ENCODE measurements around the gene SIMC1.

SIMC1 gene

GRCh38 chr5:176365351-176366231 is 127.4 kb downstream of the SIMC1 start, which contains the start of gene ARL10:
Gene ARL10 (plus strand): TSS chr5:176365487. CDS start chr5:176365564, 77 bp downstream.
- DNase-seq, result no peak

DNA sequence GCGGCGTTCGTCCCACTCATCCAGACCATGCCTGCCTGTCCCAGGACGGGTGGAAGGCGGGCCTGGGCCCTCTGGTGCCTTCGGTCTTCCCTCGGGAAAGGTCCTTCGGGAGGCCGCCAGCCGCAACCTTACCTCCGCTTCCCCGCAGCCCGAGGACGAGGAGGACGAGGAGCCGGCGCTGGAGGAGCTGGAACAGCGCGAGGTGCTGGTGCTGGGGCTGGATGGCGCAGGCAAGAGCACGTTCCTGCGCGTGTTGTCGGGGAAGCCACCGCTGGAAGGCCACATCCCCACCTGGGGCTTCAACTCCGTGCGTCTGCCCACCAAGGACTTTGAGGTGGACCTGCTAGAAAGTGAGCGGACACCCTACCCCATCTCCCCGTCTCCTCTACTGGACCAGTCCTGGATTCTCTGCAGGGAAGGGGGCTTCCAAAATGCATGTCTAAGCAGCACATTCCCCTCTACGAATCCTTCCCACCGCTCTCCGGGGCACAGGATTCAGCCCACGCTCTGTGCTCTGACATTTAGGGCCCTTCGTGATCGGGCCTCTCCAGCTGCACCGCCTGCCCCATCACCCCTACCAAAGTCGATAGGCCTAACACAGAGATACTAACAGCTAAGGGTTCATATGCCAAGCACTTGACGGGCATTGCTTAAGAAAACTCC is 128.1 kb downstream of the SIMC1 start:
- DNase-seq, result no peak

GRCh38 chr5:176368726-176369125 is 130.5 kb downstream of the SIMC1 start:
- no peak for DNase-seq

- DNase-seq, result no peak
Observed at GRCh38 chr5:176369934-176370711, 131.9 kb downstream of the SIMC1 start.

- DNase-seq, result peak; percentile 34 to 41
Observed at GRCh38 chr5:176371621-176372539, 133.7 kb downstream of the SIMC1 start.

GRCh38 chr5:176373100-176373818 is 135.0 kb downstream of the SIMC1 start:
- DNase-seq, result no peak

DNA sequence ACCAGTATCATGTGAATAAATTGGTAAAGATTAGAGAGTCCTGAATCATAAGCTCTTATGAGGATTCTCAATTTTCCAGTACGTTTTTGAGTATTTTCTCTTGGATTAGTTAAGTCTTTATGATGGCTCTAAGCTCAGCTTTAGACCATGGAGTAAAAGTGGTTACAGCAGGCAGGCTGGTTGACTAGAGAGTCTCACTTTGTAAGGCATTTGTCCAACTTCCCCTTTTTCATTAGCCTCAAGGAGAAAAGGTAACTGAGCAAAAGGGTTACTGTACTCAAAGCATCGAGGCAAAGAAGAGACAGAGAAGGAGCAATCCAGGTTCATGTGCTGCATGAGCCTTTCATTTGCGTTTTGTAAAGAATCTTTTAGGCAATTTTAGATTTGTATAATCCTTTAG is 141.7 kb downstream of the SIMC1 start:
- DNase-seq, result peak; percentile 32 to 54

DNA sequence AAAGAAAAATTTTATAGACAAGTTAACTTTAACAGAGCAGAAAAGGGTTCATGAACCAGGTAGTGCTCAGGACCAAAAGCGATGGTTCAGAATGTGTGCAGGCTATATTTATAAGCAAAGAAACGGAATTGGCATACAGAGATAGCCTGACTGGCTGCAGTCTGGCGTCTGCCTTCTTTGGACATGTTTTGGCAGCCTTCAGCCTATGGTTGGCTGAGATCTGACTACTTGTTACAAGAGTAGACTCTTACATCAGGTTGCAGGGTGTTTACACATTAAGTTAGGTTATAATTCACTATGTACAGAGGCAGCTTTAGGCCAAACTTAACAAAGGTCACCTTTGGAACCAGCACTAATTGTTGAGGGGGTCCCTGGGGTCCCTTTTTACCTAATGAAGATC is 143.2 kb downstream of the SIMC1 start:
- DNase-seq, result no peak

DNA sequence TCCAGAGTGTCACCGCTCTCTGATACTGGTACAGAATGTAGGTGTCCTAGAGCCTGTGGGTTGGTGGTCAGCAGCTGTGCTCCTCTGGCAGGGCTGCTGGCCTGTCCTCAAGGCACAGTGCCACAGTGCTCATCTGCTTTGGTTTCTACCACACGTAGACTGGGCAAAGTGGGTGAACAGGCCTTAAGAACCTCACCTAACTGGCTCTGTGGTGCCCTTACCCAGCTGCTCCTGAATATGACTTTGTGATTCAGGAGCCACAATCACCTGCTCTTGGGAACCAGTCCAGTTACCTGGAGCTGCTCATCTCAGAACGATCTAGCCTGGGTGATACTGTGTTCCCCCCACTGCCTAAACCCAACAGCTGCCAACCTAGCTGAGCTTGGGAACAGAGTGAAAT is 143.8 kb downstream of the SIMC1 start:
- no peak for DNase-seq

- no peak for DNase-seq
Observed at GRCh38 chr5:176382721-176383120, 144.5 kb downstream of the SIMC1 start.

DNA sequence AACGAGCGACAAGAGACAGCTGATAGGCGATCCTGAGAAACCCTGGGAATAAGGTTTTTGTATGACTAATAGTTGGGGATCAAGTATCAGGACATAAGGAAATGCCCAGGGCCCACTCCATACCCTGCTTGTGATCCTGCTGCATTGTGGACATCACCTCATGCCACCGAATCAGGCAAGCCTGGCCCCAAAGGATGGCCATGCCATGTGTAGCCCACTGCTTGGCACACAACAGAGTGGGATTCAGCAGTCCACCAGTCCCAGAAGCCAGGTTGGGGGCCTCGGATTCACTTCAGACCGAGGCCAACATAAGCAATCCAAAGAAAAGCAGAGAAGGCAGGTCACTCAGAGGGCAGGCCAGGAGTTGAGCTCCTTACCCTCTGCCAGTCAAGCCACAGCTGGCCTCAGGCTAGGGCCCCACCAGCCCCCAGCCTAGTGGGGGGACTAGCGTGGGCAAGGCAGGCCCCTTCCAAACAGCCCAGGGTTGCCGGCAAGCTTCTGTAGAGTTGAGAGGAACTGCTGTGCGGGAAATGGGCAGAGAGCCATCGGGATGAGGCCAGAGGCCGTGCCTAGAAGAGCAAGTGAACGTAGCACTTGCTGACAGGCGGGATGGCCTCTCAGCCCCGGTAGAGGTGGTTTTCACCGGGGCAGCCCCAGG is 145.2 kb downstream of the SIMC1 start:
- no peak for DNase-seq

GRCh38 chr5:176383961-176384360 is 145.7 kb downstream of the SIMC1 start:
- DNase-seq, result no peak

- no peak for DNase-seq
Observed at GRCh38 chr5:176384366-176384930, 146.2 kb downstream of the SIMC1 start.

GRCh38 chr5:176384991-176385390 is 146.8 kb downstream of the SIMC1 start:
- DNase-seq, result no peak

GRCh38 chr5:176386491-176386890 is 148.3 kb downstream of the SIMC1 start:
- no peak for DNase-seq

DNA sequence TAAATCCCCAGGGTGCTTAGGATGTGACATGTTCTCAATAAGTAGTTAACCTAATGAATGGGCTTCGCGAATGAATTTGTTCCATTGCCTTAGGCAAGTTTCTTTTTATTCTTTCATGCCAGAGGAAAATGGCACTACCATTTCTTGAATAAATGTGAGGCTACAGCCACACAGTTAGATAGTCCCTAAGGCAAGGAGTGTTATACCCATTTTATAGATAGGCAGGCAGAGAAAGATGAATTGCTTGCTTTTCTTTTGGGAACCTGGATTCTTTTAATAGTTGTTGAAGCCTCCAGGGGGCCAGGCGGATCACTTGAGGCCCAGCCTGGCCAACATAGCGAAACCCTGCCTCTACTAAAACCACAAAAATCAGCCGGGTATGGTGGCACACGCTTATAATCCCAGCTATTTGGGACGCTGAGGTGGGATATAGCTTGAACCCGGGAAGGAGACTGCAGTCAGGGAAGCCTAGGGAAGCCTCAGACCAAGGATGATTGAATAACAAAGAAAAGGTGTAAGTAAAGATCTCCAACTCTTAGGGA is 149.2 kb downstream of the SIMC1 start:
- DNase-seq, result no peak

DNA sequence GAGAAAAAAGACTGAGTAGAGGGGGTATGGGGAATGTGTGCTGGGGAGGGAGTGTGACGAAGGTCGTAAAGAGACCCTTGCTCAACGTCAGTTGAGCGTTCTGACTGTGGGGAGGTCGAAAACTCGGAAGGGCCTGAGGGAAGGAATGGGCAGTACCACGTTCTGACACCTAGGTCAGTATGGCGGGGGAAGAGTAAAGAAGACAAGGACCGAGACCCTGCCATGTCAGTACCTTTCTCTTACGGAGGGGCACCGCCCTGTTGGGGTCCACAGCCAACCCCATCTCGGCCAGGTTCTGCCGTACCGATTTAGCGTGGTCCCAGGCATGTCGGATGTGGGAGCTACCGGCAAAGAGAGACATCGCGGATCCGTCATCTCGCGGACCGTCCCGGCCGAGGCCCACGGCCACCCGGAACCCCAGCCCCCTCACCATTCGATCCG is 149.8 kb downstream of the SIMC1 start:
- DNase-seq, result no peak

GRCh38 chr5:176388444-176389134 is 150.4 kb downstream of the SIMC1 start, which contains the start of the genes HIGD2A and NOP16:
Gene HIGD2A (plus strand): TSS chr5:176388751. CDS start chr5:176388820, 69 bp downstream.
Gene NOP16 (minus strand): TSS chr5:176388598. CDS start chr5:176388539, 59 bp downstream.
- DNase-seq, result peak; percentile 96 to 97

All from AML-193 (cell line).